Tibial nerve (tissue), 4 donors: ENCODE data around the gene ERBB4. TPM values are rescaled to one million over a fixed set of nuclear protein-coding genes. Genes with fewer than 3 reads are reported as not detected.

Experiments used
- DNase-seq, 2 donors: peaks; one replicate each; pipeline ENCODE4 v3.0.0-alpha.2; 2019; ENCODE audit warnings: low spot score in 2 of 2
- H3K27ac ChIP-seq, 4 donors: fragments of 200-600 bp; sonication (generic) in 3 of 4; one replicate each; pipeline ENCODE4 v1.5.1; 2017 to 2019; ENCODE audit warnings: mild to moderate bottlenecking in 1 of 4
- H3K27me3 ChIP-seq, 2 donors: fragments of 200-600 bp; sonication (generic) in 1 of 2; one replicate each; pipeline versions ENCODE4 v1.5.1 to v1.6.0; 2017 to 2019
- H3K36me3 ChIP-seq, 3 donors: fragments of 200-600 bp; sonication (generic); one replicate each; pipeline ENCODE4 v1.5.1; 2018 to 2019
- H3K4me1 ChIP-seq, 4 donors: fragments of 200-600 bp; sonication (generic) in 3 of 4; one replicate each; pipeline ENCODE4 v1.5.1; 2017 to 2019
- H3K4me3 ChIP-seq, 4 donors: fragments of 200-600 bp; sonication (generic) in 3 of 4; one replicate each; pipeline ENCODE4 v1.5.1; 2017 to 2019; ENCODE audit warnings: mild to moderate bottlenecking in 1 of 4, moderate library complexity in 1 of 4
- H3K9me3 ChIP-seq, 4 donors: fragments of 200-600 bp; sonication (generic) in 3 of 4; one replicate each; pipeline ENCODE4 v1.5.1; 2017 to 2019
- EP300 ChIP-seq, 2 donors: sonication (generic); formaldehyde crosslinking; IDR thresholded peaks; one replicate each; pipeline ENCODE4 v1.6.1; 2017; ENCODE audit warnings: antibody characterized with exemption in 2 of 2, mild to moderate bottlenecking in 1 of 2
- POLR2A ChIP-seq, 2 donors: fragments of 450-650 bp; IDR thresholded peaks; one replicate each; pipeline ENCODE4 v1.6.1; 2017; ENCODE audit warnings: antibody characterized with exemption in 2 of 2, mild to moderate bottlenecking in 2 of 2, moderate library complexity in 2 of 2
- WGBS, 2 donors: methylation state at CpG; one replicate each; pipeline ENCODE4 v1.1.5; 2018; 5-methylcytosine and 5-hydroxymethylcytosine counted together
- total RNA-seq, 4 donors: library from RNA; depleted of rRNA; stranded (reverse); fragments of >200 nt; gene quantifications; one replicate each; pipeline ENCODE4 v1.1.0, GENCODE V29; 2016
- TF ChIP-seq, protein P1 (sequence below), 5 experiments: fragments of 200-600 bp in 3 of 5; fragments of 450-650 bp in 2 of 5; sonication (generic) in 3 of 5; IDR thresholded peaks; one replicate each; pipeline ENCODE4 v1.5.1; 2016 to 2019; ENCODE audit warnings: antibody characterized with exemption in 5 of 5, mild to moderate bottlenecking in 3 of 5, moderate library complexity in 2 of 5

Gene ERBB4
- total RNA-seq, 4 donors from 2014 or later: 2.4 to 3.3 (median 2.9) TPM

DNA sequence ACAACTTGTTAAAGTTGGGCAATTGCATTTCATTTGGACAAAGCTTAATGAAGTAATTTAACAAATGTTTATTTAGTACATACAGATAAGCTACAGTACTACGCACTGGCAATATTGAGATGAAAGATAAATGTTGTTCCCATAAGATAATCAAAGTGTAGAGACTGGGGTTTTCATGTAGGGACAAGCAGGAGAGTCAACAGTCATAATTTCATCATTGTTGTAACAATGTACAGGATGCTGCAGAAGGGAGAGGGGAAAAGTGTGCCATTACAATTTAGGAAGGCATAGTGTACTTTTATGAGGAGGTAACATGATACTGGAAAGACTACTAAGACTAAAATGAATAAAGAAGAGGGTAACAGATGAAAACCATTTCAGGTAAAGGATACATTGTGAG, 441.6 kb downstream of the ERBB4 start:
- Histone ChIP-seq H3K4me1 (no peaks in the 10 kb centered on the region), H3K4me3 (no peak overlapping the region), H3K9me3 (no peaks in the 10 kb centered on the region), H3K27ac (no peak overlapping the region), H3K36me3 (no peaks in the 10 kb centered on the region), H3K27me3 (no peaks in the 10 kb centered on the region)
- 86 to 89% methylated on average over 1 of the region's 1 CpG for WGBS, 2 donors
- no peak for DNase-seq
- TF ChIP-seq, protein P1, sequence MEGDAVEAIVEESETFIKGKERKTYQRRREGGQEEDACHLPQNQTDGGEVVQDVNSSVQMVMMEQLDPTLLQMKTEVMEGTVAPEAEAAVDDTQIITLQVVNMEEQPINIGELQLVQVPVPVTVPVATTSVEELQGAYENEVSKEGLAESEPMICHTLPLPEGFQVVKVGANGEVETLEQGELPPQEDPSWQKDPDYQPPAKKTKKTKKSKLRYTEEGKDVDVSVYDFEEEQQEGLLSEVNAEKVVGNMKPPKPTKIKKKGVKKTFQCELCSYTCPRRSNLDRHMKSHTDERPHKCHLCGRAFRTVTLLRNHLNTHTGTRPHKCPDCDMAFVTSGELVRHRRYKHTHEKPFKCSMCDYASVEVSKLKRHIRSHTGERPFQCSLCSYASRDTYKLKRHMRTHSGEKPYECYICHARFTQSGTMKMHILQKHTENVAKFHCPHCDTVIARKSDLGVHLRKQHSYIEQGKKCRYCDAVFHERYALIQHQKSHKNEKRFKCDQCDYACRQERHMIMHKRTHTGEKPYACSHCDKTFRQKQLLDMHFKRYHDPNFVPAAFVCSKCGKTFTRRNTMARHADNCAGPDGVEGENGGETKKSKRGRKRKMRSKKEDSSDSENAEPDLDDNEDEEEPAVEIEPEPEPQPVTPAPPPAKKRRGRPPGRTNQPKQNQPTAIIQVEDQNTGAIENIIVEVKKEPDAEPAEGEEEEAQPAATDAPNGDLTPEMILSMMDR (IDR thresholded peaks at IDR 0.05): no peak
- no peak for TF ChIP-seq EP300 (IDR thresholded peaks at IDR 0.05)
- TF ChIP-seq POLR2A (IDR thresholded peaks at IDR 0.05): no peak

DNA sequence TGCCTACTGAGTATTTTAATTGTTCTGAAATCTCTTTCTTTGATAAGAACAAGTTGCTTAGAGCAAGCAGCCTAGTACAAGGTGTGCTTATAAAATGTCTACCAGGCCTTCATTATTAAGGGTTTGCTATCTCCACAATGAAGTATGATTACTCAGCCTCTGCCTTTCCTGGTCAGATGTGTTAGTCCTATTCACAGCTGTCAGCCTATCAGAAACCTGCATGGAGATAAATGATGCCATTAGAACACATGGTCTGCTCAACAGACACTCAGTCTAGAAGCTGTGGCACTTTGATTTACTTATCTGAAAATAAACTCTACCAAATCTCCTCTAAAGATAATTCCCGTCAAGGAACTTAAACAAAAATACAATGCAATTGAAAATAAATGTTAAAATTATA, 448.7 kb downstream of the ERBB4 start:
- H3K27me3 ChIP-seq: no peaks in the 10 kb centered on the region
- H3K4me1 ChIP-seq: no peaks in the 10 kb centered on the region
- no peak overlapping the region for H3K4me3 ChIP-seq
- DNase-seq: no peak
- 86 to 87% methylated on average over 1 of the region's 1 CpG for WGBS, 2 donors
- no peaks in the 10 kb centered on the region for H3K9me3 ChIP-seq
- no peak overlapping the region for H3K27ac ChIP-seq
- no peaks in the 10 kb centered on the region for H3K36me3 ChIP-seq
- TF ChIP-seq EP300 (IDR thresholded peaks at IDR 0.05): no peak

DNA sequence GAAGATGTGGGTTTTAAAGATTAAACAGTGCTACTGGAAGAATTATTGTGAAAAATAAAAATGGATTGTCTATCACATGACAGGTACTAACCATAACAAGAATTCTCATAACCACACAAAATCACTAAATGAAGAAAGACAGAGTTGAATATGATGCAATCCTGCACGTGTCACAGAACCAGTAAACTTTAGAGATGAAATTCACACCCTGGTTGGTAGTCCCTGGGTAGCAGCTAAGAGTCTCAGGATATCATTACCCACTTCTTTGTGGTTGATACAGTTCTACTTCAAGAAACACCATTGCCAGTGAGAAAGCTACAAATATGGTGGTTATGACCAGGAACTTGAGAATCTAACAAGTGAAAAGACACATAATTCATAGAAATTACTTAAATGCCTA, 450.2 kb downstream of the ERBB4 start:
- DNase-seq: no peak
- Histone ChIP-seq H3K4me1 (no peaks in the 10 kb centered on the region), H3K27me3 (no peaks in the 10 kb centered on the region), H3K27ac (no peak overlapping the region), H3K36me3 (no peaks in the 10 kb centered on the region), H3K9me3 (no peaks in the 10 kb centered on the region), H3K4me3 (no peak overlapping the region)
- 71 to 100% methylated on average over 1 of the region's 1 CpG for WGBS, 2 donors
- TF ChIP-seq, protein P1 (IDR thresholded peaks at IDR 0.05): no peak
- TF ChIP-seq EP300 (IDR thresholded peaks at IDR 0.05): no peak
- TF ChIP-seq POLR2A (IDR thresholded peaks at IDR 0.05): no peak

DNA sequence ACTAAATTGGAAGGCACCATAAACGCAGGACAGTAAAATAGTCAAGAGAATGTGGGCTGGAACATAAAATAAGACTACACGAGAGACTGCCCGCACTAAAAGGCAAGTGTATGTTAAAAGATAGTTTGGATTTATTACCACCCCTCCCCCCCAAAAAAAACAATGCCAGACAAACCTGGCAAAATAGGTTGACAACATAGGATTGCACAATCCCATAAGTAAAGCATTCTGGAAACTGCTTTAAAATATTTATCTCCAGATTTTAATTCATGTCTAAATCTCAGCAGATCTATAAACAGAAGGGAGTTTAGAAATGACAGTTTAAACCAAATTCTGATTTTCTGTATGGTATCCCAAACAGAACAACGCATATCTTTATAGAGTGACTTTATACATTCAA, 455.1 kb downstream of the ERBB4 start:
- TF ChIP-seq POLR2A (IDR thresholded peaks at IDR 0.05): no peak
- TF ChIP-seq, protein P1 (IDR thresholded peaks at IDR 0.05): no peak
- no peak for TF ChIP-seq EP300 (IDR thresholded peaks at IDR 0.05)
- Histone ChIP-seq H3K27me3 (no peaks in the 10 kb centered on the region), H3K4me1 (no peaks in the 10 kb centered on the region), H3K27ac (no peak overlapping the region), H3K4me3 (no peak overlapping the region), H3K9me3 (no peaks in the 10 kb centered on the region), H3K36me3 (no peaks in the 10 kb centered on the region)
- DNase-seq: no peak
- 73 to 89% methylated on average over 4 of the region's 4 CpGs for WGBS, 2 donors

DNA sequence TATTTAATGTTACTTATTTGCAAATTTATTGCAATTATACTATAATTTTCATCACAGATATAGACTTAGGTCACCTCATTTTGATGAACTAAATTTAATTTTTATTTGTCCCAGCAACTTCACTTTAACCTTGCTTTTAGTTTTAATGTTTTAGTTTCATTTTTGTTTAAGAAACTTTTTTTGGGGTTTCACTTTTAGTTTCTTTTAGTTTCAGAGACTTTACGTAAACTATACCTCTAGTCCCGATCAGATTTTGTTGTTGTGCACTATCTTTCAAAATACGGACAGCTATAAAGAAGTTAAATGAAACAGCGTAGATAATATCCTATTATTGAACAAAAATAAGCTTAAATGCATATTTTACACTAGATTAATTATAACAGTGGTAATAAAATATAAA, 460.5 kb downstream of the ERBB4 start:
- Histone ChIP-seq H3K9me3 (no peaks in the 10 kb centered on the region), H3K27ac (no peak overlapping the region), H3K4me1 (no peaks in the 10 kb centered on the region), H3K36me3 (no peaks in the 10 kb centered on the region), H3K27me3 (no peaks in the 10 kb centered on the region), H3K4me3 (no peak overlapping the region)
- TF ChIP-seq EP300 (IDR thresholded peaks at IDR 0.05): no peak
- TF ChIP-seq POLR2A (IDR thresholded peaks at IDR 0.05): no peak
- TF ChIP-seq, protein P1 (IDR thresholded peaks at IDR 0.05): no peak
- WGBS, 2 donors: 86 to 94% methylated on average over 4 of the region's 4 CpGs
- DNase-seq: no peak

DNA sequence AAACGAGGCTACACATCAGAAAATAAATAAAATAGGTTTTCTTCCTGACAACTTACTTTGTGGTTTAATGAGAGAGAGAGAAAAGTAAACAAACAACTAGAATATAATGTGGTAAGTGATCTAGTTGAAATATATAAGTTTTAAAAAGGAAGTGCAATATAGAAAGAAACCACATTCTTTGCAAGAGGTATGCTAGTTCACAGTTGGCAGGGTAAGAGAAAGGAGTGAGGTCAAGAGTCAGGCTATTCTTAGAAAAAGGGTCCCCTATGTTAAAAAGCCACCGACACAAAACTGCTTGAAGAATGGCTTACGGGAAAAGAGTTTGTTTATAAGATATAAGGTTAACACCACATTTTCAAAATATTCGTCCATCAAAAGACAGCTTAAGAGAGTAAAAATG, 462.1 kb downstream of the ERBB4 start:
- no peaks in the 10 kb centered on the region for H3K36me3 ChIP-seq
- no peak overlapping the region for H3K27ac ChIP-seq
- no peaks in the 10 kb centered on the region for H3K27me3 ChIP-seq
- no peak for TF ChIP-seq EP300 (IDR thresholded peaks at IDR 0.05)
- no peak for DNase-seq
- H3K4me3 ChIP-seq: no peak overlapping the region
- 49 to 53% methylated on average over 4 of the region's 4 CpGs for WGBS, 2 donors
- H3K9me3 ChIP-seq: no peaks in the 10 kb centered on the region
- H3K4me1 ChIP-seq: no peaks in the 10 kb centered on the region
